NCI-H1694 (cell line): ENCODE results near the gene HDAC5.
"Not testable (repeated sequence)": the region's sequence is repeated elsewhere in the genome, so short reads cannot be mapped to it uniquely, and the experiment has no call there.

Source experiments
- DNase-seq: peaks from one replicate; lab custom pipeline; 2025; lab: John Stamatoyannopoulos, UW

Gene HDAC5

DNA sequence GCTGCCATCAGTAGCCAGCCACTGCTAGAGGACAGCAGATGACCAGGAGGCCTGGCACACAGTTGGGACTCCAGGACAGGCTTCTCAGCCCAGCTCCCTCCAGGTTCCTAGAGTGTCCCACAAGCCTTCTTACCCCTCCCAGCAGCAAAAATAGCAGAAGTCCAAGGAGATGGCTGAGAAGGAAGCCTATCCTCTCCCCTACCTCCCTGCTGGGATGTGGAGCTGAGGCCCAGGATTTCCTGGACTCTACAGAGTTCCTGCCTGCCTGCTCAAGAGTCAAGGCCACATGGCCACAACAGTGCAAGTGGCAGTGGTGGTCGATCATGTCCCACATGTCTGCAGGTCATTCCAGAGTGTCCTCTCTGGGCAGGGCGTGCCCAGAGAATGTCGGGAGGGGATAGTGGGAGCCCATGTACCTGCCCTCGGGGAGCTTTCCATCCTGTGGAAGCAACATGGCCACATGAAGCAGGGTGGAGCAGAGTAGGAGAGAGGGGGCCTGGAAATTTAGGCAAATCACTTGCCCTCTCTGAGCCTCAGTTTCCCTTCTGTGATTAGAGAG, 10.6 kb upstream of the HDAC5 start:
- DNase-seq: no peak

DNA sequence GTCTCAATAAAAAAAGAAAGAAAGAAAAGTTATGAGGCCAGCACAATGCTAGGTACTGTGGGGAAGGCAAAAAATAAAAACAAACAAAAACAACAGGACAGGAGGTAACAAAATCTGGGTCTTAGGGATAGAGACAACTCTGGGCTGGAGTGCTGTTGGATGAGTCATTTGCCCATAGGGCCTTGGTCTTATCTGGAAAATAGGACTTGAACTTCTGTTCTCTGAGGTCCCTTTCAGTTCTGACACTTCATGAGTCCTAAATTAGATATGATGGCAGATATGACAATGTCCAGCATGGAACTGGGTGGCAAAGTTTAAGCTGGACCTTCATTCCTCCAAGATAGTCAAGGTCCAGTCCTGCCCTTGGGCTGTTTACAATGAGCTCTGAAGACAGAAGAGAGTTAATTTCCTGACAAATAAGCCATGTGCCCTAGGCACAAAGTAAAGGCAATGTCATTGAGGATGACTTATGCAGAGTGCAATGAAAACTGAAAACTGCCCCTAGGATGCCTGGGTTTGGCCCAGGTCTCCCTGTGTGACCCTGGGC, 8.9 kb upstream of the HDAC5 start:
- no peak for DNase-seq

DNA sequence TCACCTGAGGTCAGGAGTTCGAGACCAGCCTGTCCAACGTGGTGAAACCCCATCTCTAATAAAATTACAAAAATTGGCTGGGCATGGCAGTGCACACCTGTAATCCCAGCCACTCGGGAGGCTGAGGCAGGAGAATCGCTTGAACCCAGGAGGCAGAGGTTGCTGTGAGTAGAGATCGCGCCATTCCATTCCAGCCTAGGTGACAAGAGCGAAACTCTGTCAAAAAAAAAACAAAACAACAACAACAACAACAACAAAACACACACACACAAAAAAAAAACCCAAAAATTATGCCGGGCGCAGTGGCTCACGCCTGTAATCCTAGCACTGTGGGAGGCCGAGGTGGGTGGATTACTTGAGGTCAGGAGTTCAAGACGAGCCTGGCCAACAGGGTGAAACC, 7.9 kb upstream of the HDAC5 start:
- not testable (repeated sequence) for DNase-seq

DNA sequence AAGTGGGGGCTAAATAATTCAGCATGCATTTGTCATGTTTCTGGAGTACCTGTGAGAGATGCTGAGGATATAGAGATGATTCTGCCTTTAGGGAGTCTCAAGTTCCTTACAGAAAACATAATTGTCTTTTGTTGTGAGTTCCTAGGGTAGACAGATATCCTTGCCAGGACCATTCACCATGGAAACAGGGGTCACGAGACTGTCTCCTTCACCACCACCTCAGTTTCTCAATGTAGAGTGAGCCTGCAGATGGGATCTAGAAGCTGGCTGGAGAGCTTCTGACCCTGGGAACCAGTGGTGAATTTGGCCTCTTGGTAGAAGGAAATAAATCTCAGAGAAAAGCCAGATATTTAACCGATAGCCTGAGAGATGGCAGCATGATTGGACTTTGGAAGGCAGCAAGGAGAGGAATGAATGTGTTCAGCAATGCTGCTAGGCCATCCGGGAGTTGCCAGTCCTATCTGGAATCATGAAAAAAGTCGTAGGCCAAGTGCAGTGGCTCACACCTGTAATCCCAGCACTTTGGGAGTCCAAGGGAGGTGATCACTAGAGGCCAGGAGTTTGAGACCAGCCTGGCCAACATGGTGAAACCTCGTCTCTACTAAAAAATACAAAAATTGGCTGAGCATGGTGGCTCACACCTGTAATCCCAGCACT, 7.4 kb upstream of the HDAC5 start:
- no peak for DNase-seq

DNA sequence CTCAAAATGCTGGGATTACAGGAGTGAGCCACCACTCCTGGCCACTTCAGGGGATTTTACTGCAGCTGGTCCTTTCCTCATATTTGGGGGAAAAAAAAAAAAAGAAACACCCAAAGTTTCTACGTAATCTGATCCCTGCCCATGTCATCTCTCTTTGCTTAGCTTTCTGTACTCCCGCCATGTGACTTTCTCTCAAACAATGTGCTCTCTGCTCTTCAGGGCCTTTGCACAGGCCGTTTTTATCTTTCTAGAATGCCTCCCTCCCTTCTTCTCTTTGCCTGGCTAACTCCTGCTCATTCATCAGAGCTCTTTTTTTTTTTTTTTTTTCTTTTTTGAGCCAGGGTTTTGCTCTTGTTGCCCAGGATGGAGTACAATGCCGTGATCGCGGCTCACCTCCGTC, 4.9 kb upstream of the HDAC5 start:
- no peak for DNase-seq

DNA sequence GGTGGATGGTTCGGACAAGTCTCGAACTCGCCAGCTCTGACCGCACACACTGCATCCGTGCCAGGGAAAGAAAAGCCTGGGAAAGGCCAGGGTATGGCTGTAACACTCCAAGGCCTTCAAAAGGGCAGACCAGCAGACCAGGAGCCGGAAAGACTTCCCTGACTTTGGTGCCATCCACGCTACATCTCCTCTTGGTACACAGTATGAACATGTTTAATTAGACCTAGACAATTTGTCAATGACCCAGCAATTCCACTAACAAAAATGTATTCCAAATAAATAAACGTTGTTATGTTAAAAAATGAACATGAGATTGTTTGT, 637 bp upstream of the HDAC5 start:
- DNase-seq: no peak

DNA sequence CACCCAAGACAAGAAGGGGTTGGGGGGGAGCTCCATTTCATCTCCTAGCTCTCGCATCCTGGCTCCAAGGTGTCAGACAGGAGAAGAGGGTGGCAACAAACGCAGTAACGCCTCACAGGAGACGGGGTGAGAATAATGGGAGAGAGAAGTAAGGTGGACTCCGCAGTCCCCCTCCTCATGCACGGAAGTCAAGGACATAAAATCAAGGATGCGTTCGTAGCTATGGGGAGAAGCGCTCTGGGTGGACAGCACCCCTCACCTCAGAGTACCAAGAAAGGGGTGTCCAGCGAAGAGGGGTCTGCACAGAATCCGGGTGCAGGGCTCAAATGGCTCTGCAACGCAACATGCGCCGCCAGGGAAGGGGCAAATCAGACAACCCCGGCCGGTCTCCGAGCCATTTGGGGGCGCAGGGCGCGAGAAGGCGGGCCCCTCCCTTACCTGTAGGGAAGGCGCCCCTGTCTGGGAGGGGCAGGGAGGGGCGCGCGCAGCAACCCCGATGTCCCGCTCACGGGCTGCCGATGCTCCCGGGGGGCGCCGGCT, 555 bp downstream of the HDAC5 start:
- DNase-seq: no peak

DNA sequence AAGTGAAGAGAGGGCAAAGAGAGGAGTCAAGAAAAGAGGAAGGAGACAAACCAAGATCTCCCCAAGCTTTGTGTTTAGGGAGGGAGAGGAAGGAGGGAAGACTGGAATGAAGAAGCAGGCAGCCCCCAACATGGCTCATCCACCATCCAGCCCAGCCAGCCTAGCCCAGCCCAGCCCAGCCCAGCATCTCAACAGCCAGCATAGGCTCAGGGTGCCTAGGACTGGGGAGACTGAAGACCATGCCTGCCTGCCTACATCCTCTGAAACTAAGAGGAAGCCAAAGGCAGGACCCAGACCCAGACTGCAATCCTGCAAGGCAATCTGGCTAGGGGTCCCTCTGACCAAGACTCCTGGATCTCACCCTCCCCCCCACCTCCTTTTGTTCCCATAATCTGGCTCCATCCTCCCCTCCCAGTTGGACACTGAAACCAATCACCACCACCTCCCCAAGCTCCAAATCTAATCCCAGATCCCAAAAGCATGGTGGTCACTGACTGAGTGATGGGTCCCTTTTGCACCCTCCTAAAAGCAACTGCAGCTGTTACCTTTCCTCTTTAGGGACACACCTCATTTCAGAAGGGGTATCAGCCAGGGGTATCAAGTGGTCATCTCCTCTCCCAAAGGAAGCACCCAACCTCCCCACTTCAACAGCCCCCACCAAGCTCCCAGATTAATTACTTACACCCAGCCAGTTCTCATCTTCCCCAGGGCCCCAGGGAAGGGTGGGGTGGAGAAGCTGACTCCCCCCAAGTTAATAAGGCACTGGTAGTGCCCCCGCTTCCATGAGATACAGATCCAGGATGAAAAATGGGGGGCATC, 1.2 kb downstream of the HDAC5 start:
- DNase-seq: no peak

DNA sequence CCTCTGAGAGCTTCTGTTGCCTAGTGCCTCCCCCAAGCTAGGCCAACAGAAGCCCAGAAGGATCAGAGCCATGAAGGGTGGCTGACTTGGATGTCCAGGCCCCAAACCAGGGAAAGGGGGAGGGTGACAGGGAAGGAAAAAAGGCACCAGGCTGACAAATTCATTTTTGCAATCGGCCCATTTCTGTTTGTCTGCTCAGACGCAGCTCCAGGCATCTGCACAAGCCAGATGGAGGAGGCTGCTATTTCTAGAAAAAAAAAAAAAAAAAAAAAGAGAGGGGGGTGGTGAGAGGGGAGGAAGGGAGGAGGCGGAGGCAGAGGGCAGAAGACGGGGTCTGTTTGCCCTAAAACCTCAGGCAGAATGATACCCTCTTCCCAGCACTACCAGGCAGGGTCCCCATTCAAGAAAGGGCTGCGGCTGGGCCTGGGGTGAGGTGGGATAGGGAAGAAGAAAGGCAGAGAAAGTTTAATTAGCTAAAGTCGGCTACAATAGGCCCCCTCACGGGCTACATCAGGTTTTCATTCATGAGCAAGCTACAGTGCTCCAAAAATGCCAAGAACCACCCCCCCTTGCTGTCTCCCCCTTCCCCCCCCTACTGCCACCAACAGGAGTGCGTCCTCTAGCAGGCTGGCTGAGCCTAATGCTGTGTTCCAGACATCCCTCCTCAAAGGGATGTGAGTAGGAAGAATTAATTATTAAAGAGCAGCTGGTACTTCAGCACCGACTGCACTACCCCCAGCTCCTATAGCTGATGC, 2.4 kb downstream of the HDAC5 start:
- DNase-seq: peak; percentile 64

DNA sequence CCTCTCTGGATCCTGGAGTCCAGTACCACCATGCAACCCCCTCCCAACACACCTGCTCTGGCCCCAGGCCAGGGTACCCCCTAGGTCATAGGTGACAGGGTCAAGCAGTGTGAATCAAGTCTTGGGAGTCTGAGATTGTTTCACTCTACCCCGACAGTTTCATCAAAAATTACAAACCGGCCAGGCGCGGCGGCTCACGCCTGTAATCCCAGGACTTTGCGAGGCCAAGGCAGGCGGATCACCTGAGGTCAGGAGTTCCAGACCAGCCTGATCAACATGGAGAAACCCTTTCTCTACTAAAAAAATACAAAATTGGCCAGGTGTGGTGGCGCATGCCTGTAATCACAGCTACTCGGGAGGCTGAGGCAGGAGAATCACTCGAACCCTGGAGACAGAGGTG, 3.2 kb downstream of the HDAC5 start:
- not testable (repeated sequence) for DNase-seq

DNA sequence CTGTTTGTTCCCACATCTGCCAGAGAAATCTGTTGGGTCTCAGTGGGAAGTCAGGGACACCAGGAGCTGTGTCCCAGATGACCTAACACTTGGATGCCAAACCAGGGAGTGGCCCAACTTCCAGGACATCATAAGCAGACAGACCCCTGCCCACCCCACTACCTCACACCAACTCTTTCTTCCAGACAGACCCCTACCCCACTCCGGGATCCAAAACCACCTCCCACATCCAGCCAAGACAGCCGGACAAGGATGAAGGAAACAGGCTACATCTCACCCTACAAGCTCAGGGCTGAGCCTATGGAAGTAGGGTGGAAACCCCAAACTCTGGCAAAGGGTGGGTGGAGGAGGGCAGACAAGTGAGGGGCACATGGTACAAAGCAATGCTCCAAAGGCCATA, 3.6 kb downstream of the HDAC5 start:
- DNase-seq: no peak

DNA sequence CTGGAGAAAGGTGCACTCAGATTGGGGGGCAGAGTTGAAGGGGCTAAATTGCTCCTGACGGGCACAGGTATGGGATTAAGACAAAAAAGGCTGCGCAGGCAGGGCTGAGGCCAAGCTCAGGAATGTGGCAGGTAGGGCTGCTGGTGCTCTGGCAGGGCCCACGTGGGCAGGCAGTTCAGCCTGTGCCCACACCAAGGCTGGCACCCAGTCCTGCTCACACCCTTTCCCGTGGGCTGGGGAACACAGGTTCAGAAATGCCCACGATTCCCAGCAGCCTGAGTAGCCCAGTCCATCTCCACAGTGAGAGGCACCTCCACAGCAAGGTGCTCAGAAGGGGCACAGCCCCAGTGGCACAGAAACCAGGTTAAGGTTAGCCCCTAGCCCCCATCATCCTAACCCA, 4.4 kb downstream of the HDAC5 start:
- DNase-seq: no peak

DNA sequence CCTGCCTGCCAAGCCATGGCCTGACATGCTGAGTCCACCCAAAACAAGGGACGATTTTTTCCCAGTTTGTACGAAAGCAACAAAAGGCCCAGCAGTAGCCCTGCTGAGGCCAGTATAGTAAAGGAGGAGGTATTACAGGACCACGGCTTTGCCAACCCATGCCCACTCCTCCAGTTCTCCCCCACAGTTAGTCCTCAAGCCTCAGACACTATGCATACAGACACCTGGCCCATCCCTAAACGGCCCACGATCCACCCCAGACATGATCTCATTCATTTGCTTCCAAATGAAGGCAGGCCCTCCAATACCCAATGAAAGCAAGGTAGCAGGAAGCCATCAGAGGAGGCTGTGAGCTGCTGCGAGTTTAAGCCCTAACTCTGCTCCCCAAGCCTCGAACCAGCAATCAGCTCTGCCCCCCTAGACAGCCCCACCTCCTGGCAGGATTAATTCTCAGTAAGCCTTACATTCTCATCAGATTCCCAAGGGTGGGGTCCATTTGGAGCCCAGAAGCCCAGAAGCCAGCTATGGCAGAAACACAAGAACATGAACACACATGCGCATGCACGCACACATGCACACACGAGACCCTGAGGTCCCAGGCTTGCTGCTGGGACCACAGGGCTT, 4.9 kb downstream of the HDAC5 start:
- no peak for DNase-seq

DNA sequence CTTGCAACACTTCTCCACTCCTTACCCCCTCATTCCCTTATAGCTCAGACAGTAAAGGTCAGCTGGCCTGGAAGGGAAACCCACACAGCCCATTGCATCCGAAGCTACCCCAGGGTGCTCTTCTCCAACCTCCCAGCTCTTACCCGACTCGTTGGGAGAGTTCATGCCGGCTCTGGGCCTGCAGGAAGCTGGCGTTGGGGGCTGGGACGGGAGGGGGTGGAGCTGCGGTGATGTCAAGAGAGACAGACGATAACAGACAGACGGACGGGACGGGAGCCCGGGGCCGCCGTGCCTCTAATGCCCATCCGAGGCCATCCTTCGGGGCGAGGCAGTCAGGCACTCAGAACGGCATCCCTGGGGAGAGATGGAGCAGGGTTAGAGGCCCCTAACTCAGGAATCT, 6.1 kb downstream of the HDAC5 start:
- no peak for DNase-seq

DNA sequence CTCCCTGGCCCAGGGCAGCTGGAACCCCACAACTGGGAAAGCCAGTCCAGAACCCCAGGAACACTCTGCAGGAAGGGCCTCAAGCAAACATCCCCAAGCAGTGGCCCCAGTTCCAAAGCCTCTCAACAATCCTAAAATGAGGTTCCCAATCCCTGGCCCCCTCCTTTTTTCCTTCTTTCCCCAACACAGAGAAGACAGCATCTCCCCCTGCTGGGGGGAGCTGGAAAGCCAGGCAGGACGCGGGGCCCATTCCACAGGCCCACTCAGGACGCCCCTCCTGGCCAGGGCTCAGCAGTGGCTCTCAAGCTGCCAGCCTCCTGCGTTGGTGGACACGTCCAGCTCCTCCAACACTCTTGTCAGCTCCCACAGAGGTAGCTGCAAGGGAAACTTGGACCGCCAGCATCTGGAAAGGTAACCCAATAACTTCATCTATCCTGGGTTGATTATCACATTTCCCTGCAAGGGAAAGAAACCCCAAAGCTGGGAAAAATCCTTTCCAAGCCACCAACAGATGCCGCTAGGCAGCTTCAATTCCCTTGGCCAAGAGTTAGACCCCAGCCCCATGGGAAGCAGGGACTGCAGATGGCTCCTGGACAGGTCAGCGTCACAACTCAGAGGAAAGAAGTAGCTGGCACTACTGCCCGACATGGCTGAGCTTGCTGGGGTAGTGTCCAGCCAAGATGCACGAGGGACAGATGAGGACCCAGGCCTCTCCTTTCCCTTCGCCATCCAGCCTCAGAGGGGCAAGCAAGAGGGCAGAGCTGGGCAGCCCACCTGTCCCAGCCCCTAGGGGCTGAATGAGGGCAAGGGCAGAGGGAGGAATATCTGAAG, 7.6 kb downstream of the HDAC5 start:
- DNase-seq: no peak

DNA sequence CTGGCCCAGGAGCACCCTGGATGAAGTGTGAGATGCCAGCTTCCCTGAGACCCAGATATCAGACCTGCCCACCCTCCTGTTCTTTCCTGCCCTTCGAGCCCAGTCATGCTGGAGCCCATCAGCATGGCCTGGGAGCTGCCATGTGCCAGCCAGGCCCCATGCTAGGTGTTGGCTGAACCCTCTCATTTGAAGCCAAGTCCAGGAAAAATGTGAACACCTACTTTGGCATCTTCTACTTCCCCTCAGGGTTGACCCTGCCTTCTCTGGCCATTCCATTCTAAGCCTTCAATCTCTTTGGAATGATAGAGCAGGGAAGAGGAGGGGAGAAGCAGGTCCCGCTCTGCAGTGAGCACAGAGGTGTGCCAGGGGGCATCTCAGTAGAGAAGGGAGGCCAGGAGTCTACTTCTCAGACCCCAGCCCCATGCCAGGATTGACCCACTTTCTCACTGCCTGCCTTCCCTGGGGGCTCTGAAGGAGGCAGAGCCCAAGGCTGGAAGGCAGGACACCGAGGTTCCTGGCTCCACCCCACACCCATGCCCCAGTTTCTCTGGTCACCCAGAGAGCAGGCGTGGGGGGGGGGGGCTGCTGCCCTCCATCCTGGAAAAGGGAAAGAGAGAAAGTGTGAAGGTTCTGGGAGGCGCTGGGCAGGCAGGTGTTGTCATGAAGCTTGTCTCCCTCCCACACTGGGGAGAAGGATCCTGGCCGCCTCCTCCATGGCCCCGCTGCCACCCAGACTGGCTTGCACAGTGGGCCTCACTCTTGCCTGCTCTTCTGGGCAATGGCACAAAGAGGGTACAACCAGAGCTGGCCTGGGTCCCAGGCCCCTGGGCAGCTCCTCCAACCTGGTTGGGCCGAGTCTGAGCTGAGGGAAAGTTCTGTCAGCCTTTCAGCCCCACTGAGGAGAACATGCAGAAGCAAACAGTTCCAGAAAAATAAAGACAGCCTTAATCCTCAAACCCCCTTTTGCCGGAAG, 9.3 kb downstream of the HDAC5 start:
- DNase-seq: no peak

DNA sequence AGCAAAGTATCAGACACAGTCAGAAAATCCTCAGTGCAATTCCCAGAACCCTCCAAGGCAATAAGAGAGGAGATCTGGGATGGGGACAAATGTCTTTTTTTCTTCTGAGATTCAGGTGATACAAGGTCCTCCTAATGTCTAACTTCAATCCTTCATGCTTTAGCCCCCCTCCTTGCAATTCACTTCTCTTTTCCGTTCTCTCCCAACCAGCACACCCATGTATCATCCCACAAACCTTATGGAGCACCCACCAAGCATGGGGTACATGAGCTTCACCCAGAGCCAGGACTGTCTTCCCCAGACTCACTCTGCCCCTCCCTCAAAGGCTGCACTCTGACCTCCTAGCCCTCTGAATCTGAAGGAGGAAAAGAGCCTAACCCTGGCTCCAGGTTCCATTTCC, 10.1 kb downstream of the HDAC5 start:
- DNase-seq: no peak

DNA sequence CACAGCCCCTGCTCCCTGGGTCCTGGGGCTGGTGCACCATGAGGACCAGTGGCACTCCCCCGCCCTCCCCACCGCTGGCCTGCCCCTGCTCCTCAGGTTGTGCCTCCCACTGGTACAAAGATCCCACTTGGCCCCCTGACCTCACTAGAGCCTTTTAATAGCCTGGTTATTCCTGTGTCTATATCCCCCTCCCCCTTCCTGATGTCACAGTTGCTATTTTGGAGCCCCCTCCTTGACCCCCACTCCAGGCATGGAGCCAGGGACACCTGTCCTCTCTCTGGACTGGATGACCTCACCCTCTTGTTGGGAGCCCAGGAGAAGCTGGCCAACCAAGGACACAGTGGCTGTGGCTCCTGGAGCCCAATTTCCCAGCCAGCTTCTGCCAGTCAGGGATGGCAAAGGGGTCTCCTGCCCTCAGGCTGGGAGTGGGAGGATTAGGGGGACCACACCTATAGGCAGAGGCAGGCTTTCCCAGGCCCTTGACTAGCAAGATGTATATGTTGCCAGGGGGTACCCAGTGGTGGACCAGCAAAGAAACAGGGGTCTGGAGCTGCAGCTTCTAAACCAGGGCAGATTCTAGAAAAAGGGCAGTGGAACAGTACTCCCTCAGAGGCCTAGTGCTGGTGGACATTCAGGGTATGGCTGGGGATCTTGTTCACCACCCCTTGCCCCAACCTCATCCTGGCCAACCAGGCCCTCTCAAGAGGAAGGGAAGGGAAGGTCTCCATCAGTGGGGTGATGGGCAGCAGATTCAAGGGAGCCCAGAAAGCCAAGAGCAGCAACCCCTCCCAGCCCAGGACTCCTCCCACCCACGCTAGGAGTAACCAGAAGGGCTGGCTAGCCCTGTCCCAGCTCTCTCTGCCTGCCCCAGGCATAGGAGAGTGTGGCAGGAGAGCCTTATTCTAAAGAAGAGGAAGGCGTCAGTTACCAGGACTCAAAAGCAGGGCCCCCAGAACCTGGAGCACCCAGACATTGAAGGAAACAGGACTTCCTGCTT, 10.9 kb downstream of the HDAC5 start:
- DNase-seq: no peak
